Measurements from ENCODE around the gene TLR4.

The TLR4 gene

GRCh38 chr9:117722108-117722761, 18.0 kb downstream of the TLR4 start:
- Histone ChIP-seq H3K4me1 (ENCODE audit: control insufficient read depth in 5 of 5, insufficient read depth in 5 of 5, low read length in 5 of 5) (peaks cover 0 to 75% (median 68%) of the 10 kb centered on the region in 5 donors), H3K27me3 (ENCODE audit: control insufficient read depth in 5 of 5, insufficient read depth in 4 of 5, low read length in 5 of 5) (no peaks in the 10 kb centered on the region), H3K9me3 (ENCODE audit: control insufficient read depth in 5 of 5, low read length in 5 of 5) (no peaks in the 10 kb centered on the region), H3K9ac (ENCODE audit: low read length in 5 of 5) (no peak overlapping the region), H3K4me3 (ENCODE audit: low read depth in 1 of 5, low read length in 5 of 5) (no peak overlapping the region), H3K36me3 (ENCODE audit: control insufficient read depth in 5 of 5, insufficient read depth in 5 of 5, low read length in 5 of 5) (no peaks in the 10 kb centered on the region), H3K27ac (ENCODE audit: low read depth, low read length) (no peak overlapping the region)

DNA sequence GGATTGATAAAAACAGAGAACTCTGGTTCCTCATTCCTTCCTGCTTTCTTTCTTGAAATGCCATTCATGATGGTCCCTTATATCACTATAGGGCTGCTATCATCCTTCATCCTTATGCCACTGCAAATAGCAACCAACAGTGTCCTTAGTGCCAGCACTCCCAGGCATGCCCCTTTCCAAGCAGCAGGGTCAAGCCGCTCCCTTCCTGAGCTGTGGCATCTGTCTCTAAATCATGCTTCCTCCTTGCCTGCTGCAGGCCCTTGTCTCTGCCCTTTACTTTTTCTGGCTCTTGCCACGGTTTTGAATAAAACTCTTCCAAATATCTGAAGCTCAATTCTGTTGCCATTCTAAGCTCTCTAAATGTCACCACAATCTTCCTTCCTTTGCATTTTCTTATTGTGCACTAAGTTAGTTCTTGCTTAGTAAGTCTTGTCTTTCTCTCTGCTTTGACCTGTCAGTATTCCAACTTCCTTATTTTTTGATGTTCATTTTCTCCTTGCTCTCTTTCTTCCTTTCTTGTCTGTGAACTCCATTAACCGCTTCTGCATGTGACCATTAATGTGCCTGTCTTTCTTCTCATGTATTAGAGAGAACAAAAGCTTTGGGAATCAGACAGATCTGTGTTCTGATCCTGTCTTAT, 19.9 kb downstream of the TLR4 start:
- Histone ChIP-seq H3K4me3 (ENCODE audit: low read depth in 1 of 5, low read length in 5 of 5) (no peak overlapping the region), H3K27ac (ENCODE audit: low read depth, low read length) (peak overlapping the region; percentile 32), H3K36me3 (ENCODE audit: control insufficient read depth in 5 of 5, insufficient read depth in 5 of 5, low read length in 5 of 5) (no peaks in the 10 kb centered on the region), H3K4me1 (ENCODE audit: control insufficient read depth in 5 of 5, insufficient read depth in 5 of 5, low read length in 5 of 5) (peaks cover 0 to 59% (median 51%) of the 10 kb centered on the region in 5 donors), H3K9ac (ENCODE audit: low read length in 5 of 5) (no peak overlapping the region), H3K27me3 (ENCODE audit: control insufficient read depth in 5 of 5, insufficient read depth in 4 of 5, low read length in 5 of 5) (no peaks in the 10 kb centered on the region), H3K9me3 (ENCODE audit: control insufficient read depth in 5 of 5, low read length in 5 of 5) (no peaks in the 10 kb centered on the region)

DNA sequence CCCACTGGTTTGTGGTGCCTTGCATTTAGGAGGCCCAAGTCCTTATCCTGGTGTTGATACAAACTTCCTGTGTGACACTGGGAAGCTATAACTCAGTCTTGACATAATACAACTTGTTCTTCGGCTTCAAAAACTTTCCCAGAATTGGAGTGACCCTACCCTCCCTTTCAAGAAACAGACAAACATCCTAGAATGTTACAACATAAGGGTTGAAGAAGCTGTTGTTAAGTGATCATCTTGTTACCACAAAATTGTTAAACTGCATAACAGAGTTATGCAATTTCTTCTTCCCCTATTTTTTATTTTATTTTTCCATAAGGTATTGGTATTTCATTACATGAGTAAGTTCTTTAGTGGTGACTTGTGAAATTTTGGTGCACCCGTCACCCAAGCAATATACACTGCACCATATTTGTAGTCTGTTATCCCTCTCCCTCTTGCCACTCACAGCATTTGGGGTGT, 21.3 kb downstream of the TLR4 start:
- Histone ChIP-seq H3K9me3 (ENCODE audit: control insufficient read depth in 5 of 5, low read length in 5 of 5) (no peaks in the 10 kb centered on the region), H3K4me3 (ENCODE audit: low read depth in 1 of 5, low read length in 5 of 5) (no peak overlapping the region), H3K27ac (ENCODE audit: low read depth, low read length) (no peak overlapping the region), H3K36me3 (ENCODE audit: control insufficient read depth in 5 of 5, insufficient read depth in 5 of 5, low read length in 5 of 5) (no peaks in the 10 kb centered on the region), H3K27me3 (ENCODE audit: control insufficient read depth in 5 of 5, insufficient read depth in 4 of 5, low read length in 5 of 5) (no peaks in the 10 kb centered on the region), H3K9ac (ENCODE audit: low read length in 5 of 5) (no peak overlapping the region), H3K4me1 (ENCODE audit: control insufficient read depth in 5 of 5, insufficient read depth in 5 of 5, low read length in 5 of 5) (peaks cover 0 to 49% (median 37%) of the 10 kb centered on the region in 5 donors)

DNA sequence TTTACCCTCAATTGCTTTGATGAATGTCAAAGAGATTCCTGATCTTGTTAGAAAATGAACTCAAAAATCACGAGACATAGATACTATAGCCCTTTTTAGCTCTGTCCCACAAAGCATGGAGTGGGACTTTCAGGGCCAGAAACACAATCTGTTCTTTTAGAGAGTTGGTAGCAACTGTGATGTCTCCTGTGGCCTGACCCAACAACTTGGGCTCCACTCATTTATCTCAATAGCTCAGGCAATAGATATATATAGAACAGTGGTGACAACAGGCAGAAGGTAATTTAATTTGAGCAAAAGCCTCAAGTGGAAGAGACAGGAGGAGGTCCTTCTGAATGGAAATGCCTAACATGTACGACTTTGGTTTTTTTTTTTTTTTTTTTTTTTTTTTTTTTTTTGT, 25.2 kb downstream of the TLR4 start:
- peaks cover 0 to 16% (median 14%) of the 10 kb centered on the region in 5 donors for H3K4me1 ChIP-seq (ENCODE audit: control insufficient read depth in 5 of 5, insufficient read depth in 5 of 5, low read length in 5 of 5)
- H3K9me3 ChIP-seq (ENCODE audit: control insufficient read depth in 5 of 5, low read length in 5 of 5) = no peaks in the 10 kb centered on the region
- H3K36me3 ChIP-seq (ENCODE audit: control insufficient read depth in 5 of 5, insufficient read depth in 5 of 5, low read length in 5 of 5) = no peaks in the 10 kb centered on the region
- no peak overlapping the region for H3K9ac ChIP-seq (ENCODE audit: low read length in 5 of 5)
- no peak overlapping the region for H3K4me3 ChIP-seq (ENCODE audit: low read depth in 1 of 5, low read length in 5 of 5)
- no peak overlapping the region for H3K27ac ChIP-seq (ENCODE audit: low read depth, low read length)
- no peaks in the 10 kb centered on the region for H3K27me3 ChIP-seq (ENCODE audit: control insufficient read depth in 5 of 5, insufficient read depth in 4 of 5, low read length in 5 of 5)

GRCh38 chr9:117732494-117732893, 28.3 kb downstream of the TLR4 start:
- no peak overlapping the region for H3K4me3 ChIP-seq (ENCODE audit: low read depth in 1 of 5, low read length in 5 of 5)
- no peak overlapping the region for H3K27ac ChIP-seq (ENCODE audit: low read depth, low read length)
- H3K27me3 ChIP-seq (ENCODE audit: control insufficient read depth in 5 of 5, insufficient read depth in 4 of 5, low read length in 5 of 5) = no peaks in the 10 kb centered on the region

DNA sequence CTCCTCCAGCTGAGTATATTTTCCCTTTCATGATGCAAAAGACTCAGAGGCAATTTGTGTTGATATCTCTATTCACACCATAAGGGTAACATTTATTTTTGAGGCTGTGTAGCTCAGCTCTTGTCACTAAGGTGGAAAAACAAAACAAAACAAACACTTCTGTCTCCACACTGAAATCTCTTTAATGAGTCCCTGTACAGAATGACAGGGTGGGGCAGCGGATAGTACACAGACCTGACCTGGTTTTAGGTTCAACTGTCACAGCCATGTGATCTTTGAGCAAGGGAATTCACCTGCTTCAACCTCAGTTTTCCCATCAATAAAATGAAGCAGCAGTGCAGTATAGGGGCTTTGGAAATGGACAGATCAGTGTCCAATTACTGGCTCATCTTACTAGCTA, 29.3 kb downstream of the TLR4 start:
- H3K4me3 ChIP-seq (ENCODE audit: low read depth in 1 of 5, low read length in 5 of 5) = no peak overlapping the region
- H3K27ac ChIP-seq (ENCODE audit: low read depth, low read length) = no peak overlapping the region
- no peaks in the 10 kb centered on the region for H3K36me3 ChIP-seq (ENCODE audit: control insufficient read depth in 5 of 5, insufficient read depth in 5 of 5, low read length in 5 of 5)
- H3K9me3 ChIP-seq (ENCODE audit: control insufficient read depth in 5 of 5, low read length in 5 of 5) = no peaks in the 10 kb centered on the region
- H3K4me1 ChIP-seq (ENCODE audit: control insufficient read depth in 5 of 5, insufficient read depth in 5 of 5, low read length in 5 of 5) = peaks cover 0 to 13% (median 11%) of the 10 kb centered on the region in 5 donors
- no peak overlapping the region for H3K9ac ChIP-seq (ENCODE audit: low read length in 5 of 5)
- H3K27me3 ChIP-seq (ENCODE audit: control insufficient read depth in 5 of 5, insufficient read depth in 4 of 5, low read length in 5 of 5) = no peaks in the 10 kb centered on the region

More at GRCh38 chr9:117732494-117732893, 28.3 kb downstream of the TLR4 start:
- H3K36me3 ChIP-seq (ENCODE audit: control insufficient read depth in 5 of 5, insufficient read depth in 5 of 5, low read length in 5 of 5) = no peaks in the 10 kb centered on the region
- H3K9ac ChIP-seq (ENCODE audit: low read length in 5 of 5) = peak overlapping the region in 1 of 5 donors; percentile 17
- peaks cover 0 to 3% (median 3%) of the 10 kb centered on the region in 5 donors for H3K4me1 ChIP-seq (ENCODE audit: control insufficient read depth in 5 of 5, insufficient read depth in 5 of 5, low read length in 5 of 5)
- no peaks in the 10 kb centered on the region for H3K9me3 ChIP-seq (ENCODE audit: control insufficient read depth in 5 of 5, low read length in 5 of 5)

GRCh38 chr9:117734082-117734481, 29.9 kb downstream of the TLR4 start:
- H3K36me3 ChIP-seq (ENCODE audit: control insufficient read depth in 5 of 5, insufficient read depth in 5 of 5, low read length in 5 of 5) = no peaks in the 10 kb centered on the region
- no peak overlapping the region for H3K4me3 ChIP-seq (ENCODE audit: low read depth in 1 of 5, low read length in 5 of 5)
- H3K4me1 ChIP-seq (ENCODE audit: control insufficient read depth in 5 of 5, insufficient read depth in 5 of 5, low read length in 5 of 5) = peaks cover 0 to 14% (median 11%) of the 10 kb centered on the region in 5 donors
- no peaks in the 10 kb centered on the region for H3K27me3 ChIP-seq (ENCODE audit: control insufficient read depth in 5 of 5, insufficient read depth in 4 of 5, low read length in 5 of 5)
- no peaks in the 10 kb centered on the region for H3K9me3 ChIP-seq (ENCODE audit: control insufficient read depth in 5 of 5, low read length in 5 of 5)
- H3K27ac ChIP-seq (ENCODE audit: low read depth, low read length) = no peak overlapping the region
- H3K9ac ChIP-seq (ENCODE audit: low read length in 5 of 5) = no peak overlapping the region

DNA sequence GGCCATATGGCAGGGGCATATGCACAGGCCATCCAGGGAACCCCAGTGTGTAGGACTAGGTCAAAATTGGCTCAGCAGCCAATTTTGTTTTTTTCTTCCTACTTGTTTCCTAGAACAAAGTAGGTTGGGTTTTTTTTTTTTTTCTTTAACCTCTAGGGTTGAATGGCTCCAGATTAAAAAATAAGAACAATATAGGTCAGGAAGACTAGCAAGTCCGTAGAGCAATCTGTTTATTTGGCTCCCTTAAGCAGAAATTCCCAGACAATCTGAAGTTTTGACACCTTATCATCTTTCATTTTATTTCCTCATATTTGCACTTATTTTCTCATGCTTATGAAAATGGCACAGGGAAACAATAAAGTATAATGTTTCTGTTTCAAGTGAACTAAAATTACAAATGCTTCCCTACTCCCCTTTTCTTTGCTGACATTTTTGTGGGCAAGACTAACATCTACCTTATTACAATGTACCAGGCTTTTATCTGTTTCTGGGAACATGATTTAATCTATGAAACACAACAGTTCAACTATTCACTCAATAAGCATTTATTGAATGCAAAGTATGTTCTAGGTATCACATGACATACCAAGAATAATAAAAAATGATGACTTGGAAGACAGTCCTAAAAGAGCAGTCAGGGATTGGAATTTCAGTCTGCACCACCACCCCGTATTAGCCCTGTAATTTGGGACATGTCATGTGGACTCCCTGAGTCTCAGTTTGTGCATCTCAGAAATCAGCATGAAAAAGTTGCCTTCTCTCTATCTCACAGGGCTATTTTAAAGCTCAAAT, 30.5 kb downstream of the TLR4 start:
- Histone ChIP-seq H3K9me3 (ENCODE audit: control insufficient read depth in 5 of 5, low read length in 5 of 5) (no peaks in the 10 kb centered on the region), H3K27me3 (ENCODE audit: control insufficient read depth in 5 of 5, insufficient read depth in 4 of 5, low read length in 5 of 5) (no peaks in the 10 kb centered on the region), H3K4me3 (ENCODE audit: low read depth in 1 of 5, low read length in 5 of 5) (no peak overlapping the region), H3K36me3 (ENCODE audit: control insufficient read depth in 5 of 5, insufficient read depth in 5 of 5, low read length in 5 of 5) (no peaks in the 10 kb centered on the region), H3K9ac (ENCODE audit: low read length in 5 of 5) (no peak overlapping the region), H3K27ac (ENCODE audit: low read depth, low read length) (no peak overlapping the region), H3K4me1 (ENCODE audit: control insufficient read depth in 5 of 5, insufficient read depth in 5 of 5, low read length in 5 of 5) (peaks cover 0 to 14% (median 11%) of the 10 kb centered on the region in 5 donors)

GRCh38 chr9:117737721-117738226, 33.6 kb downstream of the TLR4 start:
- Histone ChIP-seq H3K9ac (ENCODE audit: low read length in 5 of 5) (no peak overlapping the region), H3K4me1 (ENCODE audit: control insufficient read depth in 5 of 5, insufficient read depth in 5 of 5, low read length in 5 of 5) (peaks cover 0 to 14% (median 11%) of the 10 kb centered on the region in 5 donors), H3K9me3 (ENCODE audit: control insufficient read depth in 5 of 5, low read length in 5 of 5) (no peaks in the 10 kb centered on the region), H3K36me3 (ENCODE audit: control insufficient read depth in 5 of 5, insufficient read depth in 5 of 5, low read length in 5 of 5) (no peaks in the 10 kb centered on the region), H3K4me3 (ENCODE audit: low read depth in 1 of 5, low read length in 5 of 5) (no peak overlapping the region), H3K27ac (ENCODE audit: low read depth, low read length) (peak overlapping the region; percentile 9), H3K27me3 (ENCODE audit: control insufficient read depth in 5 of 5, insufficient read depth in 4 of 5, low read length in 5 of 5) (no peaks in the 10 kb centered on the region)

- Histone ChIP-seq H3K4me3 (ENCODE audit: low read depth in 1 of 5, low read length in 5 of 5) (no peak overlapping the region), H3K9ac (ENCODE audit: low read length in 5 of 5) (no peak overlapping the region), H3K27me3 (ENCODE audit: control insufficient read depth in 5 of 5, insufficient read depth in 4 of 5, low read length in 5 of 5) (no peaks in the 10 kb centered on the region), H3K27ac (ENCODE audit: low read depth, low read length) (no peak overlapping the region), H3K36me3 (ENCODE audit: control insufficient read depth in 5 of 5, insufficient read depth in 5 of 5, low read length in 5 of 5) (no peaks in the 10 kb centered on the region), H3K4me1 (ENCODE audit: control insufficient read depth in 5 of 5, insufficient read depth in 5 of 5, low read length in 5 of 5) (peaks cover 0 to 14% (median 11%) of the 10 kb centered on the region in 5 donors), H3K9me3 (ENCODE audit: control insufficient read depth in 5 of 5, low read length in 5 of 5) (no peaks in the 10 kb centered on the region)
These were observed 35.0 kb downstream of the TLR4 start for GRCh38 chr9:117739206-117739605.
